GM12878 (cell line): ENCODE results near the gene THSD4.

Experiments
- CREB1 ChIP-seq: IDR thresholded peaks from 2 replicates; pipeline ENCODE4 v1.6.1; 2012; ENCODE audit warnings: low read depth, mild to moderate bottlenecking, inconsistent platforms
- POLR2A ChIP-seq: IDR thresholded peaks from 2 replicates; pipeline ENCODE4 v1.6.1; 2011; ENCODE audit warnings: low read depth, mild to moderate bottlenecking, low read length
- POLR2AphosphoS5 ChIP-seq: IDR thresholded peaks from 2 replicates; pipeline ENCODE4 v1.6.1; 2011; ENCODE audit warnings: mild to moderate bottlenecking, low read length, inconsistent platforms
- RAD21 ChIP-seq: IDR thresholded peaks from 2 replicates; pipeline ENCODE4 v1.6.1; 2011; ENCODE audit warnings: mild to moderate bottlenecking, low read depth, low read length, moderate library complexity; ENCODE audit not compliant: insufficient read depth
- SIN3A ChIP-seq: IDR thresholded peaks from 2 replicates; pipeline ENCODE4 v1.6.1; 2012; ENCODE audit warnings: low read depth, low read length, improper control_type of control experiment
- SMC3 ChIP-seq: IDR thresholded peaks from 2 replicates; pipeline ENCODE4 v1.6.1; 2011; ENCODE audit warnings: low read length, improper control_type of control experiment, borderline replicate concordance
- TF ChIP-seq, protein P1 (sequence below), 3 experiments: IDR thresholded peaks in 2 of 3; conservative IDR thresholded peaks in 1 of 3; 2 replicates each; pipeline ENCODE4 v1.5.1; 2011; ENCODE audit warnings: low read depth in 3 of 3, low read length in 3 of 3, mild to moderate bottlenecking in 3 of 3, control low read depth in 2 of 3, moderate library complexity in 2 of 3, inconsistent platforms in 1 of 3, mixed read lengths in 1 of 3; ENCODE audit not compliant: control insufficient read depth in 2 of 3, insufficient read depth in 1 of 3; ENCODE audit errors: extremely low read depth in 1 of 3
- TF ChIP-seq, protein P2 (sequence below): IDR thresholded peaks from 2 replicates; pipeline ENCODE4 v1.6.1; 2012; ENCODE audit warnings: mild to moderate bottlenecking, low read depth, low read length

DNA sequence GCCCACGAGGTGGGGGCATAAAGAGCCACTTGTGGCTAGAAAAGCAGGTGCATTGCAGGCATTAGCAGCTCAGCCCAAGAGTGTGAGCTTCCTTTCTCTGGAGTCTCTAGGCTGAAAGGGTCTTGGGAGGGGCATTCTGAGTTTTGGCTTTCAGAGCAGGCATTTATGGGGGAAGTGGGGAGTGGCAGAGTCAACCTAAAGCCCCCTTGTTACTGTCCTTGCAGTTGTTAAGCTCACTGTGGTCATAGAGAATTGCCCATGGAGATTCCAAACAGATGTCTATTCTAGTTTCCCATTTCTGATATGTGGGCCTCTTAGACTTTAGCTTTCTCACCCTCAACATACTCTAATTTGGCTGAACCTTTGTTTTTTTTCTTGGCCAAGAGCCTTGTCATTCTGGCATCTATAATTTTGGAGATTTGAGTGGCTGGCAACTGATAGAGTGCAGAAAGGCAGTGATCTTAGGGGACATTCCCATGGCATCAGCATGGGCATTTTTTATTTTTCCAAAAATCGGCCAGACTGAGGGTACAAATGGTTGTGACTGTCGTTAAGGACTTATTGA lies 217.9 kb downstream of the THSD4 start:
- no peak for TF ChIP-seq SIN3A
- TF ChIP-seq, protein P1, sequence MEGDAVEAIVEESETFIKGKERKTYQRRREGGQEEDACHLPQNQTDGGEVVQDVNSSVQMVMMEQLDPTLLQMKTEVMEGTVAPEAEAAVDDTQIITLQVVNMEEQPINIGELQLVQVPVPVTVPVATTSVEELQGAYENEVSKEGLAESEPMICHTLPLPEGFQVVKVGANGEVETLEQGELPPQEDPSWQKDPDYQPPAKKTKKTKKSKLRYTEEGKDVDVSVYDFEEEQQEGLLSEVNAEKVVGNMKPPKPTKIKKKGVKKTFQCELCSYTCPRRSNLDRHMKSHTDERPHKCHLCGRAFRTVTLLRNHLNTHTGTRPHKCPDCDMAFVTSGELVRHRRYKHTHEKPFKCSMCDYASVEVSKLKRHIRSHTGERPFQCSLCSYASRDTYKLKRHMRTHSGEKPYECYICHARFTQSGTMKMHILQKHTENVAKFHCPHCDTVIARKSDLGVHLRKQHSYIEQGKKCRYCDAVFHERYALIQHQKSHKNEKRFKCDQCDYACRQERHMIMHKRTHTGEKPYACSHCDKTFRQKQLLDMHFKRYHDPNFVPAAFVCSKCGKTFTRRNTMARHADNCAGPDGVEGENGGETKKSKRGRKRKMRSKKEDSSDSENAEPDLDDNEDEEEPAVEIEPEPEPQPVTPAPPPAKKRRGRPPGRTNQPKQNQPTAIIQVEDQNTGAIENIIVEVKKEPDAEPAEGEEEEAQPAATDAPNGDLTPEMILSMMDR (IDR thresholded peaks at IDR 0.05 in 2 of 3, conservative IDR thresholded peaks at IDR 0.05 in 1 of 3; ENCODE audit: control insufficient read depth in 2 of 3, extremely low read depth in 1 of 3, insufficient read depth in 1 of 3, low read depth in 3 of 3, low read length in 3 of 3) = no peak
- no peak for TF ChIP-seq CREB1
- TF ChIP-seq POLR2A = no peak
- no peak for TF ChIP-seq SMC3
- no peak for TF ChIP-seq POLR2AphosphoS5
- no peak for TF ChIP-seq RAD21
- TF ChIP-seq, protein P2, sequence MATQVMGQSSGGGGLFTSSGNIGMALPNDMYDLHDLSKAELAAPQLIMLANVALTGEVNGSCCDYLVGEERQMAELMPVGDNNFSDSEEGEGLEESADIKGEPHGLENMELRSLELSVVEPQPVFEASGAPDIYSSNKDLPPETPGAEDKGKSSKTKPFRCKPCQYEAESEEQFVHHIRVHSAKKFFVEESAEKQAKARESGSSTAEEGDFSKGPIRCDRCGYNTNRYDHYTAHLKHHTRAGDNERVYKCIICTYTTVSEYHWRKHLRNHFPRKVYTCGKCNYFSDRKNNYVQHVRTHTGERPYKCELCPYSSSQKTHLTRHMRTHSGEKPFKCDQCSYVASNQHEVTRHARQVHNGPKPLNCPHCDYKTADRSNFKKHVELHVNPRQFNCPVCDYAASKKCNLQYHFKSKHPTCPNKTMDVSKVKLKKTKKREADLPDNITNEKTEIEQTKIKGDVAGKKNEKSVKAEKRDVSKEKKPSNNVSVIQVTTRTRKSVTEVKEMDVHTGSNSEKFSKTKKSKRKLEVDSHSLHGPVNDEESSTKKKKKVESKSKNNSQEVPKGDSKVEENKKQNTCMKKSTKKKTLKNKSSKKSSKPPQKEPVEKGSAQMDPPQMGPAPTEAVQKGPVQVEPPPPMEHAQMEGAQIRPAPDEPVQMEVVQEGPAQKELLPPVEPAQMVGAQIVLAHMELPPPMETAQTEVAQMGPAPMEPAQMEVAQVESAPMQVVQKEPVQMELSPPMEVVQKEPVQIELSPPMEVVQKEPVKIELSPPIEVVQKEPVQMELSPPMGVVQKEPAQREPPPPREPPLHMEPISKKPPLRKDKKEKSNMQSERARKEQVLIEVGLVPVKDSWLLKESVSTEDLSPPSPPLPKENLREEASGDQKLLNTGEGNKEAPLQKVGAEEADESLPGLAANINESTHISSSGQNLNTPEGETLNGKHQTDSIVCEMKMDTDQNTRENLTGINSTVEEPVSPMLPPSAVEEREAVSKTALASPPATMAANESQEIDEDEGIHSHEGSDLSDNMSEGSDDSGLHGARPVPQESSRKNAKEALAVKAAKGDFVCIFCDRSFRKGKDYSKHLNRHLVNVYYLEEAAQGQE = no peak
